ENCODE data around the gene ATP2A1.
A peak's percentile ranks its signal among the peaks of the same experiment; 100 is the strongest.

The ATP2A1 gene

DNA sequence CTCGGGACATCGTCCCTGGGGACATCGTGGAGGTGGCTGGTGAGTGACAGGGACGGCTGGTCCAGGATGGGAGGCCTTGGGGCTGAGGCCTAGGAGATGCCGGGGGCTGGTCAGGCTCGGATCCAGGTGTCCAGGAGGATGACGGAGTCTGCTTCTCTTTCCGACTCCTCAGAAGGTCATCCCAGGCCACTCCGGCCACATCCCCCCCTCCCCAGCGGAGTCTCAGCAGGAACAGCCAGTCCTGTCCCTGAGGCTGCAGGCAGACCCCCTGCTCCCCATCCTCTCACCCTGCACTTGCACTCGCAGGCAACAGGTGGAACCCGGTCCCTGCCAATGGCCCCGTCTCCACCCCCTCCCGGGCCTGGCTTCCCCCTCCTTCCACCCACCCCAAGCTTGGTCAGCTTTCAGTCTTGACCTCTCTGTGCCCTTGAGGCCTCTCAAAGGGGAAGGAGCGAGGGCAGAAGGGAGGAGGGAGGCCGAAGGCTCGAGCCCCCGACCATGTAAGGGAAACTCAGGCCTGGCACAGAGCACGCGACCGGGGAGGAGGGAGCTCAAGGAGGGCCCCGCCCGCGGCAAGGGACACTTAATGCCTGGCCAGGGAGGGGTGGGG lies 4.4 kb downstream of the ATP2A1 start:
- peak; percentile 97 for TF ChIP-seq SCRT2 (tag by site-specific recombination; IDR thresholded peaks at IDR 0.05)
- no peak for TF ChIP-seq ZNF768 (tag by site-specific recombination; IDR thresholded peaks at IDR 0.05)
- no peak for TF ChIP-seq ZNF2 (tag by site-specific recombination; IDR thresholded peaks at IDR 0.05)
- no peak for TF ChIP-seq ZBTB1 (tag by site-specific recombination; IDR thresholded peaks at IDR 0.05)
- TF ChIP-seq SCRT1 (tag by site-specific recombination; IDR thresholded peaks at IDR 0.05; ENCODE audit: borderline replicate concordance), result peak; percentile 82
- H3K4me1 ChIP-seq (ENCODE audit: control insufficient read depth, insufficient read depth, low read length), result peaks cover 11% of the 10 kb centered on the region
- POLR2A ChIA-PET, result interaction anchor here (0.7 kb wide), 1 partner anchor 79 kb away, joined by 3 read pairs; no protein-coding TSS in a partner anchor
- no peaks in the 10 kb centered on the region for H3K9me3 ChIP-seq (ENCODE audit: control insufficient read depth, insufficient read depth, low read depth, low read length)
- CTCF ChIA-PET, result interaction anchor here (0.7 kb wide), 1 partner anchor 45 kb away, joined by 3 read pairs; no protein-coding TSS in a partner anchor
- no peak overlapping the region for H3K27ac ChIP-seq (ENCODE audit: extremely low read depth, low read depth, low read length)
- peaks cover 0 to 14% of the 10 kb centered on the region in 2 experiments; a peak in 2 of 3 replicates for H3K36me3 ChIP-seq (ENCODE audit: control insufficient read depth in 2 of 2, insufficient read depth in 1 of 2, low read length in 2 of 2)
- H3K4me3 ChIP-seq (ENCODE audit: low read depth, low read length), result no peak overlapping the region

DNA sequence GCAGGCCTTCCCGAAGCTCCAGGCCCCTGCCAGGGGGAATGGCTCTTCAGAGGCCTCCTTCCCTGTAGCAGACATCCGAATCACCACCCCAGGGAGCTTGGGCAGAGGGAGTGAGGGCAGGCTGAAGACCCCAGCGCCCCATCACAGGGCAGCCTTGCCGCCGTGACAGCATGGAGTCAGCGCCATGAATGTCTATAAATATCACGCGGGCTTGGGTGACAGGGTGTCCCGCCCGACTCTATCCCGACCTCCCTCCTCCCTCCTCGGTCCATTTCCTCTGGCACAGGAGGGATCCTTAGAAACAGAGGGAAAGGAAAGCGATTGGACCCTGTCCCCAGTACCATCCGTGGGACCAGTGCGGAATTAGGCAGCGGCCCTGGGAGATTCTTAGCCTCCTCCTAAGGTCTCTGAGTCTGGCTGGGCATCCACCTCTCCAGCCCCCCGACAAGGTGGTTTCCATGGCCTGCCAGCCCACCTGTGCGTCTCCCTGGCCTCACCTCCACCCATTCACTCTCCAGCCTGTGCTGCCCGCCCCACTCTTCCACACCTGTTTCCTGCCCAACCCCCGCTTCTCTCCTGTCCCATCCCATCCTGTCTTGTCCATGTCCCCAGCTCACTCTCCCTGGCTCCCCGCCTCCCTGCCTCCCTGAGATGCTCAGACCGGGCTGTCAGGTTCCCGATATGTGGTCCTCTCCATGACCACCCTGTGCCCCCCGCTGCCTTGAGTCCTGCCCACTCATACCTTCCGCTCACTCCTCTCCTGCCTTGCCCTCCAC lies 5.1 kb downstream of the ATP2A1 start:
- Histone ChIP-seq H3K27ac (ENCODE audit: extremely low read depth, low read depth, low read length) (no peak overlapping the region), H3K9me3 (ENCODE audit: control insufficient read depth, insufficient read depth, low read depth, low read length) (no peaks in the 10 kb centered on the region), H3K4me3 (ENCODE audit: low read depth, low read length) (no peak overlapping the region), H3K36me3 (ENCODE audit: control insufficient read depth in 2 of 2, insufficient read depth in 1 of 2, low read length in 2 of 2) (peaks cover 0 to 14% of the 10 kb centered on the region in 2 experiments; a peak in 2 of 3 replicates), H3K4me1 (ENCODE audit: control insufficient read depth, insufficient read depth, low read length) (peaks cover 11% of the 10 kb centered on the region)
- CTCF ChIA-PET, result interaction anchor here (0.7 kb wide), 2 partner anchors 28 to 44 kb away, joined by 3 read pairs; no protein-coding TSS in a partner anchor
- POLR2A ChIA-PET, result interaction anchor here (0.7 kb wide), 1 partner anchor 78 kb away, joined by 3 read pairs; no protein-coding TSS in a partner anchor
- TF ChIP-seq, protein P1, sequence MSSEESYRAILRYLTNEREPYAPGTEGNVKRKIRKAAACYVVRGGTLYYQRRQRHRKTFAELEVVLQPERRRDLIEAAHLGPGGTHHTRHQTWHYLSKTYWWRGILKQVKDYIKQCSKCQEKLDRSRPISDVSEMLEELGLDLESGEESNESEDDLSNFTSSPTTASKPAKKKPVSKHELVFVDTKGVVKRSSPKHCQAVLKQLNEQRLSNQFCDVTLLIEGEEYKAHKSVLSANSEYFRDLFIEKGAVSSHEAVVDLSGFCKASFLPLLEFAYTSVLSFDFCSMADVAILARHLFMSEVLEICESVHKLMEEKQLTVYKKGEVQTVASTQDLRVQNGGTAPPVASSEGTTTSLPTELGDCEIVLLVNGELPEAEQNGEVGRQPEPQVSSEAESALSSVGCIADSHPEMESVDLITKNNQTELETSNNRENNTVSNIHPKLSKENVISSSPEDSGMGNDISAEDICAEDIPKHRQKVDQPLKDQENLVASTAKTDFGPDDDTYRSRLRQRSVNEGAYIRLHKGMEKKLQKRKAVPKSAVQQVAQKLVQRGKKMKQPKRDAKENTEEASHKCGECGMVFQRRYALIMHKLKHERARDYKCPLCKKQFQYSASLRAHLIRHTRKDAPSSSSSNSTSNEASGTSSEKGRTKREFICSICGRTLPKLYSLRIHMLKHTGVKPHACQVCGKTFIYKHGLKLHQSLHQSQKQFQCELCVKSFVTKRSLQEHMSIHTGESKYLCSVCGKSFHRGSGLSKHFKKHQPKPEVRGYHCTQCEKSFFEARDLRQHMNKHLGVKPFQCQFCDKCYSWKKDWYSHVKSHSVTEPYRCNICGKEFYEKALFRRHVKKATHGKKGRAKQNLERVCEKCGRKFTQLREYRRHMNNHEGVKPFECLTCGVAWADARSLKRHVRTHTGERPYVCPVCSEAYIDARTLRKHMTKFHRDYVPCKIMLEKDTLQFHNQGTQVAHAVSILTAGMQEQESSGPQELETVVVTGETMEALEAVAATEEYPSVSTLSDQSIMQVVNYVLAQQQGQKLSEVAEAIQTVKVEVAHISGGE (tag by site-specific recombination; conservative IDR thresholded peaks at IDR 0.05; ENCODE audit: low read depth), result no peak

DNA sequence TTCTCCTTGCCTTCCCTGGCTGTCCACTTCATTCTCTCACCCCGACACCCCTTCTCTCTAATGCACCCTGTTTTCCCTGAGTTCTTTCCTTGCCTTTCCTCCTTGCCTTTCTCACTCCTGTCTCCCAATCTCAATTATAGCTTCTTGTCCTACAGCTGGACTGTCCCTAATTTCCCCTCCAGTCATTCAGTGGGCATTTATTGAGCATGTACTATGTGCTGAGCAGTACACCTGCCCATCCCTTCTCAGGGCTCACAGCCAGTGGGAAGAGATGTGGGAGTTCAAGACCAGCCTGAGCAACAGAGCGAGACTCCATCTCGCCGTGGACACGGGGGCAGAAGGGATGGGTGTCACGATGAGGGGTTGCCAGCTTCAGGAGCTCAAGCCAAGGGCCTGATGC lies 5.8 kb downstream of the ATP2A1 start:
- Histone ChIP-seq H3K4me3 (ENCODE audit: low read depth, low read length) (no peak overlapping the region), H3K9me3 (ENCODE audit: control insufficient read depth, insufficient read depth, low read depth, low read length) (no peaks in the 10 kb centered on the region), H3K27ac (ENCODE audit: extremely low read depth, low read depth, low read length) (no peak overlapping the region), H3K4me1 (ENCODE audit: control insufficient read depth, insufficient read depth, low read length) (peaks cover 6% of the 10 kb centered on the region; the same call in 1 of the 2 replicates), H3K36me3 (ENCODE audit: control insufficient read depth in 2 of 2, insufficient read depth in 1 of 2, low read length in 2 of 2) (peaks cover 0 to 18% of the 10 kb centered on the region in 2 experiments; a peak in 2 of 3 replicates)
- TF ChIP-seq ZNF664 (tag by site-specific recombination; IDR thresholded peaks at IDR 0.05), result peak; percentile 98
- no peak for TF ChIP-seq ZNF621 (tag by site-specific recombination; IDR thresholded peaks at IDR 0.05)
- POLR2A ChIA-PET, result no interaction called here
- CTCF ChIA-PET, result interaction anchor here (0.6 to 0.7 kb wide), 2 partner anchors 23 to 29 kb away, joined by 3 read pairs; no protein-coding TSS in a partner anchor

DNA sequence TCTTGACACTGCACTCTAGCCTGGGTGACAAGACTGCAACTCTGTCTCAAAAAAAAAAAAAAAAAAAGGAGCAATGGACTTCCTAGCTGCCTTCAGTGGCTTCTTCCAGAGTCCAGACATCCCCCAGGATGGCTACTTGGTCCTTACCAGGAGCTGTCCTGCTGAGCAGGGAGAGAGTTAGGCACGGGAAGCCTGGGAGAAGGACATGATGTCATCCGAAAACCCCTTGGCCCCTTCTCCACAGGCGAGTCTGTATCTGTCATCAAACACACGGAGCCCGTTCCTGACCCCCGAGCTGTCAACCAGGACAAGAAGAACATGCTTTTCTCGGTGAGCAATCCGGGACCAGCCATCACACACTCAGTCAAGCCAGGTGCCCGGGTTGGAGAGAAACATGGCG lies 8.7 kb downstream of the ATP2A1 start:
- Histone ChIP-seq H3K4me3 (ENCODE audit: low read depth, low read length) (no peak overlapping the region), H3K9me3 (ENCODE audit: control insufficient read depth, insufficient read depth, low read depth, low read length) (no peaks in the 10 kb centered on the region), H3K36me3 (ENCODE audit: control insufficient read depth in 2 of 2, insufficient read depth in 1 of 2, low read length in 2 of 2) (peaks cover 0 to 22% of the 10 kb centered on the region in 2 experiments; a peak in 2 of 3 replicates), H3K27ac (ENCODE audit: extremely low read depth, low read depth, low read length) (no peak overlapping the region), H3K4me1 (ENCODE audit: control insufficient read depth, insufficient read depth, low read length) (no peaks in the 10 kb centered on the region)
- ChIA-PET CTCF (interaction anchor here (1.3 kb wide), 1 partner anchor 13 kb away, joined by 3 read pairs; no protein-coding TSS in a partner anchor), POLR2A (interaction anchor here (0.7 kb wide), 1 partner anchor 26 kb away, joined by 3 read pairs; no protein-coding TSS in a partner anchor)
- no peak for TF ChIP-seq ZNF175 (tag by site-specific recombination; IDR thresholded peaks at IDR 0.05)
- no peak for TF ChIP-seq TCF7L2 (IDR thresholded peaks at IDR 0.05; ENCODE audit: borderline replicate concordance, low read depth, low read length)
- TF ChIP-seq ZNF596 (tag by site-specific recombination; IDR thresholded peaks at IDR 0.05), result no peak
- TF ChIP-seq, protein P2, sequence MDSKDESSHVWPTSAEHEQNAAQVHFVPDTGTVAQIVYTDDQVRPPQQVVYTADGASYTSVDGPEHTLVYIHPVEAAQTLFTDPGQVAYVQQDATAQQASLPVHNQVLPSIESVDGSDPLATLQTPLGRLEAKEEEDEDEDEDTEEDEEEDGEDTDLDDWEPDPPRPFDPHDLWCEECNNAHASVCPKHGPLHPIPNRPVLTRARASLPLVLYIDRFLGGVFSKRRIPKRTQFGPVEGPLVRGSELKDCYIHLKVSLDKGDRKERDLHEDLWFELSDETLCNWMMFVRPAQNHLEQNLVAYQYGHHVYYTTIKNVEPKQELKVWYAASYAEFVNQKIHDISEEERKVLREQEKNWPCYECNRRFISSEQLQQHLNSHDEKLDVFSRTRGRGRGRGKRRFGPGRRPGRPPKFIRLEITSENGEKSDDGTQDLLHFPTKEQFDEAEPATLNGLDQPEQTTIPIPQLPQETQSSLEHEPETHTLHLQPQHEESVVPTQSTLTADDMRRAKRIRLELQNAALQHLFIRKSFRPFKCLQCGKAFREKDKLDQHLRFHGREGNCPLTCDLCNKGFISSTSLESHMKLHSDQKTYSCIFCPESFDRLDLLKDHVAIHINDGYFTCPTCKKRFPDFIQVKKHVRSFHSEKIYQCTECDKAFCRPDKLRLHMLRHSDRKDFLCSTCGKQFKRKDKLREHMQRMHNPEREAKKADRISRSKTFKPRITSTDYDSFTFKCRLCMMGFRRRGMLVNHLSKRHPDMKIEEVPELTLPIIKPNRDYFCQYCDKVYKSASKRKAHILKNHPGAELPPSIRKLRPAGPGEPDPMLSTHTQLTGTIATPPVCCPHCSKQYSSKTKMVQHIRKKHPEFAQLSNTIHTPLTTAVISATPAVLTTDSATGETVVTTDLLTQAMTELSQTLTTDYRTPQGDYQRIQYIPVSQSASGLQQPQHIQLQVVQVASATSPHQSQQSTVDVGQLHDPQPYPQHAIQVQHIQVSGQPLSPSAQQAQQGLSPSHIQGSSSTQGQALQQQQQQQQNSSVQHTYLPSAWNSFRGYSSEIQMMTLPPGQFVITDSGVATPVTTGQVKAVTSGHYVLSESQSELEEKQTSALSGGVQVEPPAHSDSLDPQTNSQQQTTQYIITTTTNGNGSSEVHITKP (tag by site-specific recombination; IDR thresholded peaks at IDR 0.05), result peak; percentile 89
- no peak for TF ChIP-seq HOXC10 (CRISPR knock-in tag; IDR thresholded peaks at IDR 0.05)
- TF ChIP-seq, protein P3, sequence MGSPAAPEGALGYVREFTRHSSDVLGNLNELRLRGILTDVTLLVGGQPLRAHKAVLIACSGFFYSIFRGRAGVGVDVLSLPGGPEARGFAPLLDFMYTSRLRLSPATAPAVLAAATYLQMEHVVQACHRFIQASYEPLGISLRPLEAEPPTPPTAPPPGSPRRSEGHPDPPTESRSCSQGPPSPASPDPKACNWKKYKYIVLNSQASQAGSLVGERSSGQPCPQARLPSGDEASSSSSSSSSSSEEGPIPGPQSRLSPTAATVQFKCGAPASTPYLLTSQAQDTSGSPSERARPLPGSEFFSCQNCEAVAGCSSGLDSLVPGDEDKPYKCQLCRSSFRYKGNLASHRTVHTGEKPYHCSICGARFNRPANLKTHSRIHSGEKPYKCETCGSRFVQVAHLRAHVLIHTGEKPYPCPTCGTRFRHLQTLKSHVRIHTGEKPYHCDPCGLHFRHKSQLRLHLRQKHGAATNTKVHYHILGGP (tag by site-specific recombination; IDR thresholded peaks at IDR 0.05), result no peak
